ENCODE results near the gene SPATS1. TPM values are rescaled to one million over a fixed set of nuclear protein-coding genes. Genes with fewer than 3 reads are reported as not detected.

The SPATS1 gene
- total RNA-seq, 4 donors from 2014 or later = not detected

DNA sequence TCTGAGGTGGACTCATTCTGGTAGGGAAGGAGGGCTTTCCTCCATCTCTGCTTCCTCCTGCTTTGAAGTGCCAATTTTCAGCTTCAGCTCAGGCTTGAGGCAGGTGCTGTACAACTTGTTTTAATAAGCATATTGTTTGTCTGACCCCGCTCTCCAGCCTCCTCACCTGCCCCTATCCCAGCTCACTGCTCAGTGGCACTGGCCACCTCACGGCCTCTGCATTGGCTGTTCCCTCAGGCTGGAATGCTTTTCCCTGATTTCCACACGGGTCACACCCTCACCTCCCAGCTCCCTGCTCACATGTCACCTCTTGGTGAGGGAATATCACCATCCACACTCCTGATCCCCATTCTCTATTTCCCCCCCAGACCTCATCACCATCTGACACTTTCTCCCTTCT lies 43.6 kb upstream of the SPATS1 start:
- no peak for DNase-seq (ENCODE audit: low spot score)
- TF ChIP-seq, protein P1, sequence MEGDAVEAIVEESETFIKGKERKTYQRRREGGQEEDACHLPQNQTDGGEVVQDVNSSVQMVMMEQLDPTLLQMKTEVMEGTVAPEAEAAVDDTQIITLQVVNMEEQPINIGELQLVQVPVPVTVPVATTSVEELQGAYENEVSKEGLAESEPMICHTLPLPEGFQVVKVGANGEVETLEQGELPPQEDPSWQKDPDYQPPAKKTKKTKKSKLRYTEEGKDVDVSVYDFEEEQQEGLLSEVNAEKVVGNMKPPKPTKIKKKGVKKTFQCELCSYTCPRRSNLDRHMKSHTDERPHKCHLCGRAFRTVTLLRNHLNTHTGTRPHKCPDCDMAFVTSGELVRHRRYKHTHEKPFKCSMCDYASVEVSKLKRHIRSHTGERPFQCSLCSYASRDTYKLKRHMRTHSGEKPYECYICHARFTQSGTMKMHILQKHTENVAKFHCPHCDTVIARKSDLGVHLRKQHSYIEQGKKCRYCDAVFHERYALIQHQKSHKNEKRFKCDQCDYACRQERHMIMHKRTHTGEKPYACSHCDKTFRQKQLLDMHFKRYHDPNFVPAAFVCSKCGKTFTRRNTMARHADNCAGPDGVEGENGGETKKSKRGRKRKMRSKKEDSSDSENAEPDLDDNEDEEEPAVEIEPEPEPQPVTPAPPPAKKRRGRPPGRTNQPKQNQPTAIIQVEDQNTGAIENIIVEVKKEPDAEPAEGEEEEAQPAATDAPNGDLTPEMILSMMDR (IDR thresholded peaks at IDR 0.05) = no peak
- no peak for ATAC-seq (ENCODE audit: low FRiP score)

DNA sequence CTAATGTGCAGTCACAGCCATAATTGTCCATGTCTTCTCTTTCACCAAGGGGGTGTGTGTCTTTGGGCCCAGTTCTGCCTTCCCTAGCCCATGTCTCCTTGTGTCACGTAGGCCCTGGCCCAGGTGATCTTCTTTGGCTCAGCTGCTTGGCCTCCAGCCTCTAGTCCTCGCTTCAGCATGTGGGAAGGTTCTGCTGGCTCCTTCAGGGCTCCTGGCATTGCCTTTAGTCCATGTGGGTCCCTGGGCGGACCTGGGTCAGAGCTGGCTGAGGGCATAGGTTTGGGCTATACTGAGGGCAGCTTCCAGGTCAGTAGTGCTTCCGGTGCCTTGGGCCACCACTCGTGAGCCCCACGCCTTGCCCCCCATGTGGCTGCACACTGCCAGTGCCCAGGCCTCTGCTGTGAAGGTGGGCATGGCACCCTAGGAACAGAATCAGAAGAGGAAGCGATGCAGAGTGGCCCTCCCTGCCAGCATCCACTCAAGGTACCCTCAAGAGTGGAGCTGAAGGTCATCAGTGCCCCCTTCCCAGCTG lies 42.1 kb upstream of the SPATS1 start:
- no peak for ATAC-seq (ENCODE audit: low FRiP score)
- TF ChIP-seq, protein P1 (IDR thresholded peaks at IDR 0.05) = no peak
- no peak for DNase-seq (ENCODE audit: low spot score)

DNA sequence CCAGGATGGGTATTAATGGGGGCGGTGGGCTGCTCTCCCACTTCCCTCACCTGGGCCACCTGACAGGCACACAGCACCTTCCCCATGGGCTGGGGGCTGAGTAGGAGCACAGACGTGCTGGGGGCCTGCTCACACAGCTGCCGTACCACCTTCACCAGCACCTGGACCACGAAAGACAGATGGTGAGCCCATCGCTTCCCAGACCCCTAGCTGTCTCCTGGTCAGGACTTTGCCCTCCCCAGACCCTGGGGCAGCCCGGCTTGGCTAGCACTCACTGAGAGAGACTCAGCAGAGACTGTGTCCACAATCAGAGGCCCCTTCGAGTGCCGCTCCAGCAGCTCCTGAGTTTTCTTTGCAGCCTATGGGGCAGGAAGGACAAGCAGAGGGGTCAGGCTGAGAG lies 41.3 kb upstream of the SPATS1 start:
- TF ChIP-seq, protein P1 (IDR thresholded peaks at IDR 0.05) = no peak
- DNase-seq (ENCODE audit: low spot score) (no peak), ATAC-seq (ENCODE audit: low FRiP score) (no peak)

DNA sequence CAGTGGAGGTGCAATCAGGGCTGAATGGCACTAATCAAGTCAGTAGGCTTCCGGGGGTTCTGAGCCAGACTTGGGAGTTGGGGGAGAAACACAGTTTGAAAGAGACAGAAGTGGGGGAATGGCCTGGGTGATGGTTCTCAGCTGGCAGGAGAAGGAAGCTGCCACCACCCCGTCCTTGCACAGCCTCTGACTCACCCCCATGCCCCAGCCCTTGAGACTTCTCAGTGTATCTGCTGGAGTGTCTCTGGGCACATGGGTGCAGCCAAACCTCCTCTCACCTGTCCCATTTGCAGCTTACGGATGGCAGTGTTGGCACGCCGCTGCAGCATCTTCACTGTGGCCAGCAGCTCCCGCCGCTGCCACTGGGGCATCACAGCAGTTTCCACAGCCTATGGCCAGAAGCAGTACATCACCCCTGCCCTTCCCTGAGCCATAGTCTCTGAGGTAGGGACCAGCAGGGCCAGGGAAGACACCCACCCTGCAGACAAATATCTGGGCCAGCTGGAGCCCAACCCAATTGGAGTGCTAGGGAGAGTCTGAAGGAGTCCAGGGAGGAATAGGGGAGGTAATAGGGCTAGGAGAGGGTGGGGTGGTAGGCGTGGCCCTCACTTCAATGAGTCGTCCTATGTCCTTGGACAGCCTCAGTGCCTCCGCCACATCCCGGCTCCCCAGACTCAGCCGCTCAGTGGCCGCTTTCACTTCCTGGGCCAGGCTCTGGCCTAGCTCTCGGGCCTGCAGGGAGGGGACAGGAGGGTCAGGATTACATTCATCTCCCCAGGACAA lies 40.5 kb upstream of the SPATS1 start:
- TF ChIP-seq, protein P1 (IDR thresholded peaks at IDR 0.05) = no peak
- ATAC-seq (ENCODE audit: low FRiP score) (no peak), DNase-seq (ENCODE audit: low spot score) (no peak)

DNA sequence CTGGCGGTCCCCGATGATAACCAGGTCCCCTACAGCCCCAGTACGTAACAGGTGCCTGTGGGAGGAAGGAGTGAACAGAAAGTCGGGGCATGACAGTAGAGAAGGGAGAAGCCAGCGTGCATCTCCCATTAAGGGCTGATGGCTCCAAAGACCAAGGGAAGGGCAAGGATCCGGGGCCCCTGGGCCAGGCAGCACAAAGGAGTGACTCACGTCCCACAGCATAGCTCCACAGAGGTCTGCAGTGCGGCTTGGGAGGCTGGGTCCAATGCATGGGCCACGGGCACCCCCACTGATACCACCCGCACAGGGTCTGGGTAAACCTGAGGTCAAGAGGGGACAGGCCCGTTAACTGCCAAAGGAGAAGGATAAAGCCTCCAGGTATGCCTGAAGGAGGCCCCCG lies 39.6 kb upstream of the SPATS1 start:
- no peak for DNase-seq (ENCODE audit: low spot score)
- ATAC-seq (ENCODE audit: low FRiP score) = no peak
- TF ChIP-seq, protein P1 (IDR thresholded peaks at IDR 0.05) = no peak

DNA sequence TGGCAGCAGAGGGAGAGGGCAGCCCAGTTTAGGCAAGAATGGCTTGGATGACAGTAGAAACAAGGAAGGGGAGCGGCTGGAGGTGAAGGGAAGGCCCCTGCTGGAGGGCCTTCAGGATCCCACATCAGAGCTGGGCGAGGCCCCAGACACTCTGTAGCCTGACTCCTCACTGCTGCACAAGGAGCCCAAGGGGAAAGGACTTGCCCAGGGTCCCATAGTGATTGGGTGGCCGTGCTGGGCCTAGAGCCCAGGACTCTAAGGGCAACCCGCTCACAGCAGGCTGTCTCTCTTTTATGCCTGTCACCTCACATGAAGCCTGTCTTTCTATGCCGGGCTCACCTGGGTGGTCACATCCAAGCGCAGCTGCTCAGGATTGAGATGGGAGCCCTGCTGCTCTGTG lies 38.6 kb upstream of the SPATS1 start:
- TF ChIP-seq, protein P1 (IDR thresholded peaks at IDR 0.05) = no peak
- DNase-seq (ENCODE audit: low spot score) = no peak
- no peak for ATAC-seq (ENCODE audit: low FRiP score)
